GM21576 (cell line): ENCODE results near the gene IL1RL2.

Source experiments
- ATAC-seq: cut with Tn5 transposase; IDR thresholded peaks from one replicate; pipeline ENCODE4 v1.9.1; 2021; ENCODE audit warnings: mild to moderate bottlenecking, moderate library complexity; ENCODE audit not compliant: unreplicated experiment

Gene IL1RL2

DNA sequence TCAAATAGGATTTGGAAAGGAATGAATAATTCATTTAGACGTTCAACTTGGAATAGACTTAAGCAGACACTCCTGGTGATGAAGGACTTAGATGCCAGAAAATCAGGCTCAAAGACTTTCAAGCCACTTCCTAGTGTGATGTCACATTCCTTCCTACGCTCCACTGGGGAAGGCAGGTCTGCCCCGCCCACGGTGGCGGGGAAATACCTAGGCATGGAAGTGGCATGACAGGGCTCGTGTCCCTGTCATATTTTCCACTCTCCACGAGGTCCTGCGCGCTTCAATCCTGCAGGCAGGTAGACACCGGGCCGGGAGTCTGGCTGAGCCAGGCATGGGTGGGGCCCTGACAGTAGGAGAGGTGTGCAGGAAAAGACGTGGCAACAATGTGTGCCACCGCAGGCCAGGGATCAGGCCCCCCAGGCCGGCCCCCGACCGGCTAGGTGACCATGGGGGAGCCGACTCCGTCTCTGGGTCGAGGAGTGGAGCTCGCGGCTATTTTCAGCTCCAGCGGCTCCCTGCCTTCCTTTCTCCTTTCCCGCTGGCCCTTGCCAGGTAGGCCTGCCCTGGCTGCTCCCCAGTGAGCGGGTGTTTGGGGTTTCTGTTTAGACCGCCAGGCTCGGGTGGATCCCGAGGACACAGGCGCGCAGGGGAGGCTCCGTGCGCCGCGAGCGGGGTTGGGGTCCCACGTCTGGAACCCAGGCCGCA lies at the start of gene IL1RL2:
Gene IL1RL2, plus strand, starts transcription at position 233 of the 705 bp plus-strand sequence. CDS start 845 bp downstream, outside the sequence.
- no peak for ATAC-seq

DNA sequence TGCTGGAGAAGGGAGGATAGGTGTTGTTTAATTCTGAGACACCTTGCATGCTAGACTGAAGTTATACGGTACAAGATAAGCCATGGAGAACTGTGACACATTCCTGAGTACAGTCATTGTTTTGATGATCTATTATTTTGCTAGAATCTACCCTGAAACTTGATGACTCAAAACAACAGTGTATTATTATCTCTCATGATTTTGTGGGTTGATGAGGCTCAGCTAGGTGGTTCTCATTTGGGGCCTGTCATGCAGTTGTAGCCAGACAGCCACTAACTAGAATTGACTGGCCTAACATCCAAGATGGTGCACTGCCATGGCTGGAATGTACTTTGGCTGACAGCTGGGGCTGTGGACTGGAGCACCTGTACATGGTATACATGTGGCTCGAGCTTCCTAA lies 49.7 kb upstream of the IL1RL2 start:
- ATAC-seq: no peak

GRCh38 chr2:102138331-102138730 lies 48.5 kb upstream of the IL1RL2 start:
- no peak for ATAC-seq

DNA sequence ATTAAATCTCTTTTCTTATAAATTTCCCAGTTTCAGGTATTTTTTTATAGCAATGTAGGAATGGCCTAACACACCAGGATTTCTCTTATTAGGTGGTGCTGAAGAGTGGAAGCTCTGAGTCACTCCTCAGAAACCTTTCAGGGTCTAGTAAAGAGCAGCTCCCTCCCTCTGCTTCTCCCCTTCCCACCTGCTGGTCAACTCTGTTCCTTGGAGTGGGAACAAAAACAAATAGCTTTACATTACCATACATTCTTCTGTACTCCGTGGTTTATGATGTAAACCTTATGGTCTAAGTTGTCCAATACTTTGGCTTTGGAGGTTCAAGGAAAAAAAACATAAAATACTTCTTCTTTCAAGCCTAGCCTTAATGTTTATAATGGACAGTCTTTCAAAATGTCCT lies 47.0 kb upstream of the IL1RL2 start:
- no peak for ATAC-seq

DNA sequence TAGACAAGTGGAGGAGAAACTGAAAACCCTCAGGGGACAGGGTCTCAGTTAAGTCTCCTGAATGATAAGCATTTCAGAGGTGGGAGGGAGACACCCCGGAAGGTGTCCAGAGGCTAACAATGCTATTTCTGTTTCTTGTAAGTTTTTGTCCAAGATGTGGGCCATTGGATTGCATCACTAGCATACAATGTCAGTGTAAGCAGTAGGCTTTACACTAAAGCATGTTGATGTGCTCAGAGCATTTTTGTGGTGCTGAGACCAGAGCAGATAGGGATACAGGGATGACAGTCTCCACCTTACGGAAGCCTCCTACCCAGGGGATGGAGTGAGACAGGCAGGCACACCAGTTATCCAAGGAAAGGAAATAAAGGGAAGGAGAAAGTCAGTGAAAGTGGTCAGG lies 46.4 kb upstream of the IL1RL2 start:
- no peak for ATAC-seq

- ATAC-seq: no peak
These were observed 45.5 kb upstream of the IL1RL2 start for GRCh38 chr2:102141011-102141943.

DNA sequence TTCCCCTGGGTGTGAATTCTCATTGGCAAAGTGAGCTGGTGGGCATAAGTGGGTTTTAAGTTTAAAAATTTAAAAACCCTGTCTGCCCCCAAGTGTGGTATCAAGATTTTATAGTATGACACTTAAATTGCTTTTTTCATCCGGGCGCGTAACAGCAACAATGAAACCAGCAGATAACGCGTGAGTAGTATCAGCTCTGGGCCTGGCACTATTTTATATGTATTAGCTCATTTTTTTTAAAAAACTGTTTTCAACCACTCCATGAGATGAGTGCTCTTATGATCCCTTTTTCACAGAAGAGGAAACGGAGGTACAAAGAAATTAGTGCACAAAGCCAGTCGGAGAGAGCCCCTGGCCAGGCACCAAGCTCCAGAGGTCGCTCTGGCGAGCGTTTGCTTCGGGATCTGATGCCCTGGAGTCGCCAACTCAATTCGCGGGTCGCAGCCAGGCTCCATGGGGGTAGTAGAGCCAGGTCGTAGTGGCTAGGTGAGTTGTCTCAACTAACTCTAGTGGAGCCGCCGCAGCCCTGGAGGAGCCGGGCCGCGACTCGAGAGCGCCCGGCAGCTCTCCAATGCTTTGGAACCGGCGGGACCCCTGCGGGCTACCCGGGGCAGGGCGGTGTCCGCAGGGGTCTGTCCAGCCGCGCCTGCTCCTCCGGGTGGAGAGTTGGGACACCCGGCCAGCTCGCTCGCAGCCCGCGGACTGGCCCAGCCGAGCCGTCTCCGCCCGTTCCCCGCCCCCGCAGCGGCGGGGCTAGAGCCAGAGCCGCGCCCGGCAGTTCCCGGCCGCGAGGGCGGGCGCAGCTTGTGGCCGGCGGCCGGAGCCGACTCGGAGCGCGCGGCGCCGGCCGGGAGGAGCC lies 44.6 kb upstream of the IL1RL2 start, which contains the start of gene IL1R1:
Gene IL1R1, plus strand, starts transcription at position 777 of the 859 bp plus-strand sequence. CDS start 14,979 bp downstream, outside the sequence.
- ATAC-seq: no peak

DNA sequence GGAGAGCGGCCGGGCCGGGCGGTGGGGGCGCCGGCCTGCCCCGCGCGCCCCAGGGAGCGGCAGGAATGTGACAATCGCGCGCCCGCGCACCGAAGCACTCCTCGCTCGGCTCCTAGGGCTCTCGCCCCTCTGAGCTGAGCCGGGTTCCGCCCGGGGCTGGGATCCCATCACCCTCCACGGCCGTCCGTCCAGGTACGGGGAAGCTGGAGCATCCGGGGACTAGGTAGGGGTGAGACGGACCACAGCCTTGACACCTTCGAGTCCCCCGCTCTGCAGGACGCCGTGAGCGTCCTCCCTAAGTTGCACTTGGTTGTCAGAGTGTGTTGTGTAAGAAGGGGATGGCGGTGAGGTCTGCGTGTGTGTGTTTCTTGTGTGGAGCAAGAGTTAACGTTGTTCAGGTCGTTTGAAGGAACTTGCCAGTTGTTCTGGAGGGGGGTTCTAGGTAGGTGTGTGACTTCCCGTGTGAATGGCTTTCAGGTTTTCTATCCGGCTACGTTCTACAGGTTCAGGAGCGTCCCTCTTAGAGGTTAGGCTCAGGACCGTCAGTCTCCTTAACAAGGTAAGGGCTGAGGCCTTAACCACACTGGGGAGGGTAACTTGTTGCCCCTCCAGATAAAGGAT lies 43.9 kb upstream of the IL1RL2 start:
- ATAC-seq: no peak

- ATAC-seq: no peak
These were observed 43.3 kb upstream of the IL1RL2 start for GRCh38 chr2:102143450-102143985.

DNA sequence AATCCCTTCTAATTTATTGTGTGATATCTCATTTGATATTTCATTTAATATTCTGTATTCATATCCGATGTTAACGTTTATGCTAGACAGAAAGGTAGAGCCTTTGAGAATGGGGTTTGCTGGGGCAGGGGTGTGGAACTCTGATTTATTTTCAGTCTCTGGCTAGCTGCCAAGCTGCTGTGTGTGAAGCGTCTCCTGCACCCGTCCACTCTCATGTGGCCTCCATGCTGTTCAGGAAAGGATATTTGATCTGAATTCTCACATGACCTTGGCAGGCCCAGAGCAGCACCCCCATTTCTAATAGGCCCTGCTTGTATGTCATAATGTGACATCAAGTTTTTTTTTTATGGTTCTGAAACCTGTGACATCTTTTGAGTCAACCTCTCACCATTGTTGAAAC lies 42.7 kb upstream of the IL1RL2 start:
- no peak for ATAC-seq

DNA sequence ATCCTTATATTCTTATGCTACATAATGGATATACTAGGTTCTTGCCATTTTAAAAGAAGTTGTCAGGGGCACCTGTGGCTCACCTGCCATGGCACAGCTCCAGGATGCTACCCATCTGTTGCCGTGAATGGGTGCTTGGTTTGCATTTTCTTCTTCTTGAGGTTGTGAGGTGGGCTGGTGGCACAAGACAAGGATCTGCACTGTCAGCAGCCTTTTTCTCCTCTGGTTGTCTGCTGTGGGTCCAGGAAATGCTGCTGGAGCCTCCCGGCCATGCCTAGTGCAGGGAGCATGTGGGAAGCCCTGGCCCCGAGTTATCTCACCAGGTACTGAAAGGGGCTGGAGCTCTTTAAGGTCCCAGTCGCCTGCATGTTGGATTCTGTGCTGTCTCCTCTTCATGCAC lies 41.7 kb upstream of the IL1RL2 start:
- ATAC-seq: no peak

- no peak for ATAC-seq
These were observed 40.9 kb upstream of the IL1RL2 start for GRCh38 chr2:102145934-102146333.

- no peak for ATAC-seq
These were observed 38.9 kb upstream of the IL1RL2 start for GRCh38 chr2:102147935-102148334.

DNA sequence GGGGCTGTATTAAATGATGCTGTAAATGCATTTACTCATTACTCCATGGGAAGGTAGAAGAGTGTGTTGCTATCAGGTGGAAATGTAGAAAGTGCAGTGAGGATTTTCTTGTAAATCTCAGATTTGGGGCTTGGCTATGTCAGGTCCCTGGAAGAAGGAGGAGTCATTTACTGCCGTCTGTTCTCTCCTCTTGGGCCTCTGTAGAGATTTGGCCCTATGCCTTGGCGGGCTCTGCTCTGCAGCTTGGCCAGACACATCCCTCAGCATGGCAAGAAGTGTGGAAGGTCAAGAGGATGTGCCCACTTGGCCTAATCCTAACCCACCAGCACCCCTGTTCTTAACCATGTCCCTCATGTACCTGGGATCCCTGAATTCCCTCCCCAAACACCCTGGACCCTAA lies 37.6 kb upstream of the IL1RL2 start:
- ATAC-seq: no peak

DNA sequence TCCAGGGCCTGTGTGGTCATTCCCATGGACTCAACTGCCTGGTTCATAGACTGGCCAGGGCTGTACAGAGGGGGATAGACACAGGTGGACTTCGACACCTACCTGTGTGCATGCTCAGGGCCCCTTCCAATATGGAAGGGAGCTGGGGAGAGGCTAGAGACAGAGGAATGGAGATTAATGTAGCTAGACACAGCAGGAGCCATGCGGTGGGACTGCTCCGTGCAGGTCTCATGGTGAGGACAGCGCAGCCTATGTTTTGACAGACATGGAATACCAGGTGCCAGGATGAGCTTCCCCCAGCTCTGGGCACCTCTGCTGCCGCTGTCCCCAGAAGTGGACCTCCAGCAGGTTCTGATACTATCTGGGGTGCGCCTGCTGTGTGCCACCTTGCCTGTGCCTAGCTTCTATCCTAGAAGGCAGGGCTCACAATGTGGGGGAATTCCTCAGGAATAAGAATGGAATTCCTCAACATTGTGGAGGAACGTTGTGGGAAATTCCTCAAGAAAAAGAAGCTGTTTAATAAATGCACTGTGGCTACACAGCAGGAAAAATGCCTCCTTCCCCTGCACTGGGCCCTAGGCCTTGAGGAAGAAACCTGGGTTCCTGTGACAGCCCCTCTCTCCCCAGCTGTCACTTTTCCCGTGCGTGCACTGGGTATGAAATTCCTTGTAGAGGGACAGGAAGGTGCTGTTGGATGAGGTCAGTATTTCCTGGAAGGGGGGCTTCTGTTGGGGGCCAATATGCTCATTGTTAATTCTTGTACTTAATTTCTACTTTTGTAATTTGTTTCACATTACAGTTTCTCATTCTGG lies 37.0 kb upstream of the IL1RL2 start:
- no peak for ATAC-seq

- ATAC-seq: no peak
These were observed 32.5 kb upstream of the IL1RL2 start for GRCh38 chr2:102154364-102154763.

- no peak for ATAC-seq
These were observed 31.7 kb upstream of the IL1RL2 start for GRCh38 chr2:102154946-102155702.

DNA sequence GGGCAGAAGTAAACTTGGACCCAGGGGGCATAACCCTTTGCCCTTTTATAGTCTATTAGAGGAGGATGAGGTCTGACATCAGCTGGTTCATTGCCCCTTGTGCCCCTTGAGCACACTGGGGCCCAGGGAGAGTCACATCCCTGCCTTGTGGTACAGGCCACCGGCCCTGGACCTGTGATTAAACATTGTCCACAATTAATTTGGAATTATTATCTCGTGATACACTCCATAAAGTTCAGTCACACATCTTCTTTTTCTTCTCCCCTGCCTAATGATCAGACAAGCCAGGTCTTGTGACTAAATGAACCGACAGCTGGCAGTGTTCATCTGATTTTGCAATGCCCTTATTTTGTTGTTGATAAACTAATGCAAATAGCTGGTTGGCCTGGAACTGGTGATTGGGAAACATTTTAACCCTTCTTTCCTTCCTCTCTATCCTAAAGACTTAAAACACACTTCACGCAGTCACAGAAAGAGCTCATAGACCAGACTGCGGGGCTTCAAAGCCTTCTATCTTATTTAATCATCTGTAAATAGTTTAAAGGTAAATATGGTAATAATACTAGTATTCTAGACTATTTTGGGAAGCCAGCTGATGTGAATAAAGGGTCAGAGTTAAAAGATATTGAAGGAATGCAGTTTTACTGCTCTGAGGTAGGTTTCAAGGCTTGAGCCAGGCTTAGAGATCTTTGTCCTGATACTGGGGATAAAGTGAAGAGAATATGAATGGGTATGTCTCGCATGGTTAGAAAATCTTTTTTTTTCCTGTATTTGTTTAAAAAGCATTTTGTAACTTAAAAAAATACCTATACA lies 30.9 kb upstream of the IL1RL2 start:
- no peak for ATAC-seq
